Subcutaneous adipose tissue (tissue), 4 donors: Measurements from ENCODE around the gene IFIT1B. TPM values are rescaled to one million over a fixed set of nuclear protein-coding genes. Genes with fewer than 3 reads are reported as not detected.

Source experiments
- CTCF ChIP-seq: fragments of 450-650 bp; IDR thresholded peaks from one replicate; pipeline ENCODE4 v1.5.1; 2016; ENCODE audit warnings: low read depth, mild to moderate bottlenecking, control low read depth, antibody characterized with exemption, moderate library complexity
- total RNA-seq, 4 donors: library from RNA; depleted of rRNA; stranded (reverse); fragments of >200 nt; gene quantifications; one replicate each; pipeline ENCODE4 v1.1.0, GENCODE V29; 2016

IFIT1B gene
- total RNA-seq, 4 donors from 2014 or later: not detected

- TF ChIP-seq CTCF: no peak
These were observed 54.1 kb downstream of the IFIT1B start for GRCh38 chr10:89431977-89432376.

Other genes with a start within 250 kb of the IFIT1B start
- 1 to 10 TPM in 3 of 4 donors, not detected in 1; 1.0 to 4.6 (median 1.8) TPM for gene CH25H, start 170.7 kb upstream of the IFIT1B start, total RNA-seq
- gene LIPA, start 126.3 kb upstream of the IFIT1B start, total RNA-seq: 1,000 to 10,000 TPM in 1 of 4 donors, 100 to 1,000 TPM in 2, 10 to 100 TPM in 1; 77.2 to 1,001 (median 137) TPM
- 10 to 100 TPM in 1 of 4 donors, 1 to 10 TPM in 3; 2.3 to 10.9 (median 8.6) TPM for gene IFIT2, start 76.0 kb upstream of the IFIT1B start, total RNA-seq
- gene IFIT3, start 50.1 kb upstream of the IFIT1B start, total RNA-seq: 10 to 100 TPM in 3 of 4 donors, 1 to 10 TPM in 1; 8.2 to 46.3 (median 27.6) TPM
- gene IFIT1, start 14.6 kb downstream of the IFIT1B start, total RNA-seq: 10 to 100 TPM in 3 of 4 donors, 1 to 10 TPM in 1; 4.7 to 25.1 (median 19.6) TPM
- gene IFIT5, start 36.5 kb downstream of the IFIT1B start, total RNA-seq: 10 to 100 TPM; 15.5 to 20.5 (median 19.6) TPM
- 1 to 10 TPM; 1.0 to 8.9 (median 4.2) TPM for gene SLC16A12, start 157.5 kb downstream of the IFIT1B start, total RNA-seq